ENCODE data around the gene MERTK. TPM values are rescaled to one million over a fixed set of nuclear protein-coding genes. Genes with fewer than 3 reads are reported as not detected.
A peak's percentile ranks its signal among the peaks of the same experiment; 100 is the strongest.
"Not testable (repeated sequence)": the region's sequence is repeated elsewhere in the genome, so short reads cannot be mapped to it uniquely, and the experiment has no call there.

Gene MERTK
- total RNA-seq, 1 experiment from 2014 or later: 39.2 TPM

DNA sequence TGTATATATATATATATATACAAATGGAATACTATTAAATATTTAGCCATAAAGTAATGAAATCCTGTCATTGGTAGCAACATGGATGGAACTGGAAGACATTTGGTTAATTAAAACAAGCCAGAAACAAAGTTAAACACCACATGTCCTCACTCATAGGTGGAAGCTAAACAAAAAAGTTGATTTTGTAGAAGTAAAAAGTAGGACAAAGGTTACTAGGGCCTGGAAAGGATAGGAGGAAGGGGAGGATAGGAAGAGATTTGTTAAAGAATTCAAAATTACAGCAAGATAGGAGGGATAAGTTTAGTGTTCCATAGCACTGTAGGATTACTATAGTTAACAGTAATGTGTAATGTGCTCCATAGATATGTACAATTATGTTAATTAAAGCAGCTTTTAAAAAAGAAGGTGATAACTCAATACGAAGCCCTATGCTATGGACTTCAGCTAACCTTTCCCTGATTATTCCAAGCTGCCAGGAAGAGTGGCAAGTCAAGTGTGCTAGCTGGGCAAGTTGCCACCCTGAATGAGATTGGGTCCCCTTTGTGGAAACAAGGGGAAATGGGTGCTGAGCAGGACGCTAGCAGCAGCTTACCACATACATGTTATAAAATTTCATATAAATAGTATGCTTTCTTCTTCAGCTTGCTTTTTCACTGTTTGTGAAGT lies 12.3 kb downstream of the MERTK start:
- Histone ChIP-seq H3K4me1 (peaks cover 69% of the 10 kb centered on the region), H3K27me3 (replicated peaks; ENCODE audit: control insufficient read depth, insufficient read depth, low read length) (no peaks in the 10 kb centered on the region), H3K36me3 (ENCODE audit: control insufficient read depth, insufficient read depth, low read length) (no peaks in the 10 kb centered on the region; the same call in 1 of the 2 replicates), H3K4me3 (ENCODE audit: low read depth, low read length) (no peak overlapping the region), H3K9me3 (no peaks in the 10 kb centered on the region)
- Mint-ChIP-seq H3K9me3 (ENCODE audit: unreplicated experiment) (no peaks in the 10 kb centered on the region), H3K27ac (ENCODE audit: unreplicated experiment) (peak overlapping the region; percentile 14), H3K4me1 (ENCODE audit: low read depth, unreplicated experiment) (peaks cover 48% of the 10 kb centered on the region), H3K27me3 (ENCODE audit: insufficient read depth, unreplicated experiment) (no peaks in the 10 kb centered on the region), H3K36me3 (ENCODE audit: insufficient read depth, unreplicated experiment) (peaks cover 11% of the 10 kb centered on the region), H3K4me3 (ENCODE audit: unreplicated experiment) (no peak overlapping the region)
- no TSS peak for BruUV-seq (replicated peaks)
- ChIA-PET CTCF (interaction anchor here (0.9 to 1.8 kb wide), 2 partner anchors 9 to 23 kb away, joined by 3 to 4 read pairs; no protein-coding TSS in a partner anchor), POLR2A (interaction anchor here (0.7 kb wide), 1 partner anchor 105 kb away, joined by 4 read pairs; no protein-coding TSS in a partner anchor)
- no peak for DNase-seq
- intact Hi-C loops (cut with micrococcal nuclease; ENCODE audit: unreplicated experiment): no loop called here
- no peak for TF ChIP-seq CTCF (IDR thresholded peaks at IDR 0.05; ENCODE audit: insufficient read depth in 1 of 2, low read depth in 1 of 2, low read length in 1 of 2, severe bottlenecking in 1 of 2, unreplicated experiment in 1 of 2)

GRCh38 chr2:111911295-111911977 lies 13.0 kb downstream of the MERTK start:
- POLR2A ChIA-PET; H3K4me3 ChIP-seq (ENCODE audit: low read depth, low read length); intact Hi-C loops (cut with micrococcal nuclease; ENCODE audit: unreplicated experiment); H3K9me3 Mint-ChIP-seq (ENCODE audit: unreplicated experiment); H3K27ac Mint-ChIP-seq (ENCODE audit: unreplicated experiment); H3K36me3 ChIP-seq (ENCODE audit: control insufficient read depth, insufficient read depth, low read length); H3K4me3 Mint-ChIP-seq (ENCODE audit: unreplicated experiment); H3K27me3 ChIP-seq (replicated peaks; ENCODE audit: control insufficient read depth, insufficient read depth, low read length); DNase-seq; BruUV-seq (replicated peaks); H3K27me3 Mint-ChIP-seq (ENCODE audit: insufficient read depth, unreplicated experiment); H3K9me3 ChIP-seq: not testable (repeated sequence)
- CTCF ChIA-PET: interaction anchor here (0.7 to 0.9 kb wide), 2 partner anchors 10 to 136 kb away, joined by 3 to 4 read pairs; no protein-coding TSS in a partner anchor
- Mint-ChIP-seq H3K4me1 (ENCODE audit: low read depth, unreplicated experiment) (peaks cover 45% of the 10 kb centered on the region), H3K36me3 (ENCODE audit: insufficient read depth, unreplicated experiment) (peaks cover 17% of the 10 kb centered on the region)
- peaks cover 62% of the 10 kb centered on the region for H3K4me1 ChIP-seq

DNA sequence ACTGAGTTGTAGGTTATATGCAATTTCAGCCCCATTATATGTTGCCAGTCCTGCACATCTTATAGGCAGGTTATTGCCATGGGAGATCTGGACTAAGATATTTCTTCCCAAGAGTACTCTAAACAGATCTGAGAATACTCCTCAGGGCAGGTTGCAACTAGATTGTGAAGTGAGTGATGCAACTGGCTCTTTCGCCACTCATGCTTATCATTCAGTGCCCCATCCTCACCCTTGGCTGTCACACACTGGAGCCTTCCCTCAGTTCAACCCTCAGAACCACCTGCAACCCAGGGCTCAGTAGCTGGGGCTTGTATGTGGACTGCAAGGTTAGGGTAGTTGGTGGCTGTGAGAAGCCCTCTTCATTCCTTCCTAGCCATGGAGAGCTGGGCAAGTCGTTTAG lies 14.1 kb downstream of the MERTK start:
- Mint-ChIP-seq H3K27me3 (ENCODE audit: insufficient read depth, unreplicated experiment) (no peaks in the 10 kb centered on the region), H3K4me1 (ENCODE audit: low read depth, unreplicated experiment) (peaks cover 49% of the 10 kb centered on the region), H3K36me3 (ENCODE audit: insufficient read depth, unreplicated experiment) (peaks cover 28% of the 10 kb centered on the region), H3K4me3 (ENCODE audit: unreplicated experiment) (no peak overlapping the region), H3K9me3 (ENCODE audit: unreplicated experiment) (no peaks in the 10 kb centered on the region), H3K27ac (ENCODE audit: unreplicated experiment) (no peak overlapping the region)
- no TSS peak for BruUV-seq (replicated peaks)
- Histone ChIP-seq H3K27me3 (replicated peaks; ENCODE audit: control insufficient read depth, insufficient read depth, low read length) (no peaks in the 10 kb centered on the region), H3K4me1 (peaks cover 52% of the 10 kb centered on the region), H3K36me3 (ENCODE audit: control insufficient read depth, insufficient read depth, low read length) (peaks cover 2% of the 10 kb centered on the region; the same call in 1 of the 2 replicates), H3K4me3 (ENCODE audit: low read depth, low read length) (no peak overlapping the region), H3K9me3 (no peaks in the 10 kb centered on the region)
- POLR2A ChIA-PET: no interaction called here
- CTCF ChIA-PET: interaction anchor here (0.6 kb wide), 1 partner anchor 665 kb away, joined by 5 read pairs; no protein-coding TSS in a partner anchor
- no peak for TF ChIP-seq CTCF (IDR thresholded peaks at IDR 0.05; ENCODE audit: insufficient read depth in 1 of 2, low read depth in 1 of 2, low read length in 1 of 2, severe bottlenecking in 1 of 2, unreplicated experiment in 1 of 2)
- intact Hi-C loops (cut with micrococcal nuclease; ENCODE audit: unreplicated experiment): no loop called here
- peak in 1 of 2 experiments; percentile 38 for DNase-seq

All from Caco-2 (cell line).